Measurements from ENCODE around the gene CPT1B. TPM values are rescaled to one million over a fixed set of nuclear protein-coding genes. Genes with fewer than 3 reads are reported as not detected.

Gene CPT1B
- total and polyA plus RNA-seq, 12 donors, result 61.2 to 487 (median 398) TPM

- Histone ChIP-seq H3K4me3 (no peak overlapping the region), H3K9me3 (no peaks in the 10 kb centered on the region), H3K27ac (peak overlapping the region in 9 of 10 donors; percentile 93 to 100 (median 96)), H3K4me1 (peaks cover 5 to 71% (median 55%) of the 10 kb centered on the region in 9 donors), H3K27me3 (no peaks in the 10 kb centered on the region), H3K36me3 (peaks cover 0 to 48% (median 8%) of the 10 kb centered on the region in 9 donors)
- DNase-seq (no peak), ATAC-seq (no peak)
- intact Hi-C loops (cut with DNase I), result loop anchor here in 4 of 10 donors (5.0 kb wide), 2 partner anchors 43 to 57 kb away; no protein-coding TSS in a partner anchor
- 95 to 96% methylated on average over 4 of the region's 4 CpGs for WGBS, 2 donors
- TF ChIP-seq CTCF (IDR thresholded peaks at IDR 0.05), result no peak
Measured at GRCh38 chr22:50579752-50580151, 1.5 kb upstream of the CPT1B start.

GRCh38 chr22:50578776-50579310 is 616 bp upstream of the CPT1B start:
- H3K4me1 ChIP-seq, result peaks cover 5 to 69% (median 54%) of the 10 kb centered on the region in 9 donors
- DNase-seq, result no peak
- no peaks in the 10 kb centered on the region for H3K27me3 ChIP-seq
- peaks cover 0 to 55% (median 8%) of the 10 kb centered on the region in 9 donors for H3K36me3 ChIP-seq
- no peaks in the 10 kb centered on the region for H3K9me3 ChIP-seq
- peak overlapping the region in 3 of 10 donors; percentile 57 to 62 (median 62) for H3K4me3 ChIP-seq
- WGBS, 2 donors, result 42 to 49% methylated on average over 8 of the region's 8 CpGs
- ATAC-seq, result no peak
- intact Hi-C loops (cut with DNase I), result loop anchor here in 3 of 10 donors (5.0 kb wide), 1 partner anchor 43 kb away; no protein-coding TSS in a partner anchor
- no peak for TF ChIP-seq CTCF (IDR thresholded peaks at IDR 0.05)
- H3K27ac ChIP-seq, result peak overlapping the region; percentile 80 to 100 (median 96)

- peak overlapping the region; percentile 80 to 100 (median 96) for H3K27ac ChIP-seq
- intact Hi-C loops (cut with DNase I), result loop anchor here in 3 of 10 donors (5.0 kb wide), 1 partner anchor 45 kb away; no protein-coding TSS in a partner anchor
- DNase-seq, result peak in 1 of 2 donors; percentile 15
Measured at GRCh38 chr22:50577697-50577986, 585 bp downstream of the CPT1B start.

More at GRCh38 chr22:50577697-50577986, 585 bp downstream of the CPT1B start:
- no peaks in the 10 kb centered on the region for H3K27me3 ChIP-seq
- peaks cover 0 to 67% (median 8%) of the 10 kb centered on the region in 9 donors for H3K36me3 ChIP-seq
- TF ChIP-seq CTCF (IDR thresholded peaks at IDR 0.05), result no peak
- H3K4me3 ChIP-seq, result peak overlapping the region in 9 of 10 donors; percentile 43 to 62 (median 57)
- no peak for ATAC-seq
- H3K4me1 ChIP-seq, result peaks cover 5 to 62% (median 48%) of the 10 kb centered on the region in 9 donors
- H3K9me3 ChIP-seq, result no peaks in the 10 kb centered on the region
- 31 to 36% methylated on average over 23 of the region's 23 CpGs for WGBS, 2 donors

All from heart right ventricle (tissue), 16 donors.